ENCODE results near the gene HSPA1A.
"Not testable (repeated sequence)": the region's sequence is repeated elsewhere in the genome, so short reads cannot be mapped to it uniquely, and the experiment has no call there.

HSPA1A gene

DNA sequence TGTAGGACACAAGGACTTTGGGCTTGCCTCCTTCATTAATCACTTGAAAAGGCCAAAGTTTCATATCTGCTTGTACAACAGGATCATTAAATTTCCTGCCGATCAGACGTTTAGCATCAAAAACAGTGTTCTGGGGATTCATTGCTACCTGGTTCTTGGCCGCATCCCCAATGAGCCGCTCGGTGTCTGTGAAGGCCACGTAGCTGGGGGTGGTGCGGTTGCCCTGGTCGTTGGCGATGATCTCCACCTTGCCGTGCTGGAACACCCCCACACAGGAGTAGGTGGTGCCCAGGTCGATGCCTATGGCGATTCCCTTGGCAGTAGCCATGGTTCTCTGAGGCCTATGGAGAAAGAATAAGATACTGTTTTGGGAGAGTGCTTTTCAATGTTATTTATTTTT, 3.7 kb upstream of the HSPA1A start:
- DNase-seq: no peak

DNA sequence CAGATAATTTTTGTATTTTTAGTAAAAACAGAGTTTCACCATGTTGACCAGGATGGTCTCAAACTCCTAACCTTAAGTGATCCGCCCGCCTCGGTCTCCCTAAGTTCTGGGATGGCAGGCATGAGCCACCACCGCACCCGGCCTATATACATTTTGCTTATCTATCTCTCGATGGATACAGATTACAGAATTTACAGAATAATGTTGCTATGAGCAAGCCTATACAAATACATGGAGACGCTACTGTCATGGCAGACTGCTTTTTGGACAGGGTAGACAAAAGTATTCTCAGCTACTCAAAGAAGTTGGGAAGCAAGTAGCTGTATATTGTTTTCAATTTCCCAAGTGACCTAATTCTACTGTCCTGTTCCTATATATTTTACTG, 1.9 kb upstream of the HSPA1A start:
- no peak for DNase-seq

DNA sequence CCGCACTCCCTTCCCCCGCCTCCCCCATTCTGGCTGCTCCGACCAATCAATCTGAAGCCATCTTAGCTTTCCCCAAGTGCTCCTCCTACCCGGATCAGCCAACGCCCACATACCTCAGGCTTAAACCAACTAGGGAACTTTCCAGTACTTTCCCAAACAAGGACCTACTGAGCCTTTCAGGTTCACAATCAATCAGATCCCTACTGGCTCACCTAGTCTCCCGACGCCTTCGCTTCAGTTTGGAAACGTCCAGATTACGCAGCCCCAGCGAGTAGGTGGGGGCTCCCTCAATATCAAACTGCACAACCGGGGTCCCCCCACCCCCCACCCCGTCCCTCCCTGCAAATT, 692 bp upstream of the HSPA1A start:
- DNase-seq: peak; percentile 54

DNA sequence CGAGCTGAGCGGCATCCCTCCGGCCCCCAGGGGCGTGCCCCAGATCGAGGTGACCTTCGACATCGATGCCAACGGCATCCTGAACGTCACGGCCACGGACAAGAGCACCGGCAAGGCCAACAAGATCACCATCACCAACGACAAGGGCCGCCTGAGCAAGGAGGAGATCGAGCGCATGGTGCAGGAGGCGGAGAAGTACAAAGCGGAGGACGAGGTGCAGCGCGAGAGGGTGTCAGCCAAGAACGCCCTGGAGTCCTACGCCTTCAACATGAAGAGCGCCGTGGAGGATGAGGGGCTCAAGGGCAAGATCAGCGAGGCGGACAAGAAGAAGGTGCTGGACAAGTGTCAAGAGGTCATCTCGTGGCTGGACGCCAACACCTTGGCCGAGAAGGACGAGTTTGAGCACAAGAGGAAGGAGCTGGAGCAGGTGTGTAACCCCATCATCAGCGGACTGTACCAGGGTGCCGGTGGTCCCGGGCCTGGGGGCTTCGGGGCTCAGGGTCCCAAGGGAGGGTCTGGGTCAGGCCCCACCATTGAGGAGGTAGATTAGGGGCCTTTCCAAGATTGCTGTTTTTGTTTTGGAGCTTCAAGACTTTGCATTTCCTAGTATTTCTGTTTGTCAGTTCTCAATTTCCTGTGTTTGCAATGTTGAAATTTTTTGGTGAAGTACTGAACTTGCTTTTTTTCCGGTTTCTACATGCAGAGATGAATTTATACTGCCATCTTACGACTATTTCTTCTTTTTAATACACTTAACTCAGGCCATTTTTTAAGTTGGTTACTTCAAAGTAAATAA, 2.0 kb downstream of the HSPA1A start:
- not testable (repeated sequence) for DNase-seq

DNA sequence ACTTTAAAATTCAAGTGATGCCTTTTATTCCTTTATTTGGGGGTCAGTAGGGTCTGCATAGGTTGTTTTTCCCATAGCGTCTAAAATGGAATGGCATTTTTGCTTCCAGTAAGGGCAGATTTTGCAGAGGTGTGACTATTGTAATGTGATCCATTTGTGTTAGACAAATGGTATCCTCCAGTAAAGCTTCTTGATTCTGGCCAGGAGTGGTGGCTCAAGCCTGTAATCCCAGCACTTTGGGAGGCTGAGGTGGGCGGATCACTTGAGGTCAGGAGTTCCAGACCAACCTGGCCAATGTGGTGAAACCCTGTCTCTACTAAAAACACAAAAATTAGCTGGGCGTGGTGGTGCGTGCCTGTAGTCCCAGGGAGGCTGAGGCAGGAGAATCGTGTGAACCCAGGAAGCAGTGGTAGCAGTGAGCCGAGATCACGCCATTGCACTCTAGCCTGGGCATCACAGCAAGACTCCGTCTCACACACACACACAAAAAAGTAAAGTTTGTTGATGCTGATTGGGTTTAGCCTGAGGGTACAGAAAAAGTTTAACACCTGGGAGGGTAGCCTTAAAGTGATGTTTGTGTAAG, 2.7 kb downstream of the HSPA1A start:
- not testable (repeated sequence) for DNase-seq

DNA sequence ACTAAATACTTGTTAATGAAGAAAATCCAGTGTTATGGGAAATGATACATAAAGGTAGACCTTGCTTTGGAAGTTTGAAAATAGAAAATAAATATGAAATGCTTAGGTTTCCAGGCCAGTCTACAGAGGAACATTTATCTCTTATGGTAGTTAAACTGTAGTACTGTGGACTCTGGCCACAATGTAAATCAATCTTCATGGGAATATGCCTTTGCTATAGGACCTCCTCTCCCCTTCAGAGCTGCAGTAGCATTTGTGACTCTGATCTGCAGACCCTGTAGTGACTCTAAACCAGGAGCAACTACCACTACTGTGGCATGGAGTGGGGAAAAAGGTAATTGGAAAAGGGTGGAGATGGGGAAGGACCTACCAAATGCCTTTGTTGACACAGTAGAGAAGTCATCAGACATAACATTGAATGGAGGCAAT, 4.5 kb downstream of the HSPA1A start:
- no peak for DNase-seq

DNA sequence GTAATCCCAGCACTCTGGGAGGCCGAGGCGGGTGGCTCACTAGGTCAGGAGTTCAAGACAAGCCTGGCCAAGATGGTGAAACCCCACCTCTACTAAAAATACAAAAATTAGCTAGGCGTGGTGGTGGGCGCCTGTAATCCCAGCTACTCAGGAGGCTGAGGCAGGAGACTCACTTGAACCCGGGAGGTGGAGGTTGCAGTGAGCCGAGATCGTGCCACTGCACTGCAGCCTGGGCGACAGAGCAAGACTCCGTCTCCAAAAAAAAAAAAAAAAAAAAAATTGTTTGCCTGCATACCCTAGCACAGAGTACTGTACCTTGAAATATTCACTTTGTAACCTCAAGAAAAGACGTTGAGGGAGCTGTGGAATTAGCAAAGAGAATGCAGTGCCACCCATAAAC, 5.1 kb downstream of the HSPA1A start:
- not testable (repeated sequence) for DNase-seq

DNA sequence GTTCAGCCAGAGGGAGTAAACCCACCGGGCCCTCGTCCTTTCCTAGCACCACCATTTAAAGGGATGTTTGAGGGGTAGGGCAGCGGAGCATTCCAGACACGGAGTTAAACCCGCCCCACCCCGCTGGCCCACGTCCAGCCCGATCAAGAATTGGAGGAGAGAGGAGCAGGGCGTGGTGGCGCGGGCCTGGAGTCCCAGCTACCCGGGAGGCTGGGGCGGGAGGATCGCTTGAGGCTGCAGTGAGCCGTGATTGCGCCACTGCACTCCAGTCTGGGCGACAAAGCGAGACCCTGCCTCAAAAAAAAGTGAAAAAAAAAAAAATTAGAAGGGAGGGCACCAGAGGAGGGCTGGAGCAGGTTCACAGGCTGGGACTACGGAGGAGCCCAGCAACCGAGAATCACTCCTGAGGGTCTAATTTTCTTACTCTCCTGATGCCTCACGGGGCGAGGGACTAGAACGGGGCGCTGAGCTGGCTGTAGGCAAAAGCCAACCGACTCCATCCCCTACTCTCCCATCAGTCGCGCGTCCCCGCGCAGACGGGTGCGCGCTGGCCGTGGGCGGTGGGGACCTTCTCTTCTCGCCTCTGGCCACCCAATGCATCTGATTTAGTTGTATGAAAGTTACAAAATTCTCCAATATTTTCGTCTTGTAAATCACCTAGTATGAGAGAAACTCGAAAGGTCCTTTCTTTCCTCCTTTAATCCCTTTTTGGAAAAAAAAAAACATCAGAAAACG, 6.1 kb downstream of the HSPA1A start:
- DNase-seq: peak; percentile 30

DNA sequence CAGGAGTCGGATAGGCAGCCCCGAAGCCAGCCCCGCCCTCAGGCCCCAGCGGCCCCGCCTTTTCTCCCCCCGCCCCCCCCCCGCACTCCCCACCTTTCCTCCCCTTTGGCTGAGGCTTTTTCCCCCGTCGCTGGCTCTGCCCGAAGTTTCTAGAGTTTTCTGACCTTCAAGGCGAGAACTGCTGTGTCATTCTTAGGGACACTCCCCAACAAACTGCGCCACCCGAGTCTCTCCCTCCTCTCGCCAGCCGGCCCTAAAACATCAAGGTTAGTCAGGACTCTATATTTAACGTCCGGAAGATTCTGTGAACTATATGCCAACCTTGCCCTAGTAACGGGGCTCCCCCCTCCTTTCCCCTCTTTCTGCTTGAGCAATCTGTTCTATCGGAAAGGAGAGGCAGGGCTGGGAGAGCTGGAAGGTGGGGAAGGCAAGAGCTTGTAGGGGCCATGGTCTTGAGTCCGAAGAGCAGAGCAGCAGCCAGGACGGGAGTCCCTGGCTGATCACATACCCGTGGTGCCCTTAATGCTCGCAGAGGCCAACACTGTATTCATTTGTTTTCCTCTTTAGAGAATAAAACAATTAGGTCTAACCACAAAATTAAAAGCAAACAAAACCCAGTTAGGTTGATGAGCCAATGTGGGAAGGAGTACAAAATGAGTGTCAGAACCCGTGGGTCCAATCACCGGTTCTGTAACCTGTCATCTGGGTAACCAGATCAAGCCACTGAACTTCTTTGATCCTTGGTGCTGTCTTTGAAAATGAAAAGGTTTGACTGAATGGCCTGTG, 6.9 kb downstream of the HSPA1A start:
- peak; percentile 45 for DNase-seq

DNA sequence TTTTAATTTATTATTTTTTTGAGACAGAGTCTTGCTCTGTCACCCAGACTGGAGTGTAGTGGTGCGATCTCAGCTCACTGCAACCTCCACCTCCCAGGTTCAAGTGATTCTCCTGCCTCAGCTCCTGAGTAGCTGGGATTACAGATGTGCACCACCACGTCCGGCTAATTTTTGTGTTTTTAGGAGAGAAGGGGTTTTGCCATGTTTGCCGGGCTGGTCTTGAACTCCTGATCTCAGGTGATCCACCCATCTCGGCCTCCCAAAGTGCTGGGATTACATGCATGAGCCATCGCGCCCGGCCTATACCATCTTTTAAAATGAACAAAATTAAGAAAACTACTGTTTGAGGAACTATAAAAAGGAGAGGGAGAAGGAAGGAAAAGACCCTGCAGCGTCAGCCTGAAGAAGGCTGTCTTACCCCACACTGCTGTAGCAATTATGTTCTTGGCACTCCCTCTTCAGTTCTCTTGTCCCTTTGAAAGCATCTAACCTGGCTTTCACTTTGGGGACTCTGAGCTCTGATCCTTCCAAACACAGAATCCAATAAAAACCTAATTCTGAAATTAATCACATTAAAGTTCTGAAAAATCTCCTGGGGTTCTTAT, 8.4 kb downstream of the HSPA1A start:
- DNase-seq: not testable (repeated sequence)

DNA sequence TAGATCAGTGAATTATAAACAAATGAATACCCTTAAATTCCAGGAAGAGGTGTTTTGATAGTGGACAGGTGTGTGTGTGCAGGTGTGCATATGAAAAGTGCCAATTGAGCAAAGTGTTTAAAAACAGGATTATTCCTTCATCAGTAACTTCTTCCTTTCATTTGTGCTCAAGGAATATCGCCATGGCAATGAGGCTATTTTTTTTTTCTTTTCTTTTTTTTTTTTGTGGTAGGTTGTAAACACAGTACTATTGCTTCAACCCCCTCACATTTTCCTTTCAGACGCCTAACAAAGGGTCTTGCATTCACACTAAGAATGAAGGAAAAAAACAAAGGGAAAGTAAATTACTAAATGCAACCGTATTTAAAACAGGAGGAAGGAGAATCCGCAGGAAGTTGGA, 10.2 kb downstream of the HSPA1A start:
- no peak for DNase-seq

DNA sequence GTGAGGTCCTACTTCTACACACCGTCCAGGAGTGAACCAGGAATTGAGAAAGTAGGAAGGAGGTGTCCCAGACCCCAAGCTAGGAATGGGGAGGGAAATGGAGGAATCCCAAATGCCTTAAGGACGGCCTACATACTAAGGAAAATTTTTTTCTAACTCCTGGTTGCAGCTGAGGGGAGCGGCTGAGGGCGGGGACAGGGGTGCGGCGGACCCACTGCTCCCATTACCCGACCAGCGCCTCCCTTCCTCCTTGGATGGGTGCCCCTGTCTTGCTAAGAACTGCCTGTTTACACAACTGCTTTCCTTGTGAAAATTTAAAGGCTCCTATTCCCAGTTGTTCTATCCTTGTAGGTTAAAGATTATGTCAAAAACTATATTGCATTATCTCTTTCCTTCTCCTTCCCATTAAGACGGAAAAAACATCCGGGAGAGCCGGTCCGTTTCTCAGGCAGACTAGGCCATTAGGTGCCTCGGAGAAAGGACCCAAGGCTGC, 11.5 kb downstream of the HSPA1A start:
- DNase-seq: no peak

DNA sequence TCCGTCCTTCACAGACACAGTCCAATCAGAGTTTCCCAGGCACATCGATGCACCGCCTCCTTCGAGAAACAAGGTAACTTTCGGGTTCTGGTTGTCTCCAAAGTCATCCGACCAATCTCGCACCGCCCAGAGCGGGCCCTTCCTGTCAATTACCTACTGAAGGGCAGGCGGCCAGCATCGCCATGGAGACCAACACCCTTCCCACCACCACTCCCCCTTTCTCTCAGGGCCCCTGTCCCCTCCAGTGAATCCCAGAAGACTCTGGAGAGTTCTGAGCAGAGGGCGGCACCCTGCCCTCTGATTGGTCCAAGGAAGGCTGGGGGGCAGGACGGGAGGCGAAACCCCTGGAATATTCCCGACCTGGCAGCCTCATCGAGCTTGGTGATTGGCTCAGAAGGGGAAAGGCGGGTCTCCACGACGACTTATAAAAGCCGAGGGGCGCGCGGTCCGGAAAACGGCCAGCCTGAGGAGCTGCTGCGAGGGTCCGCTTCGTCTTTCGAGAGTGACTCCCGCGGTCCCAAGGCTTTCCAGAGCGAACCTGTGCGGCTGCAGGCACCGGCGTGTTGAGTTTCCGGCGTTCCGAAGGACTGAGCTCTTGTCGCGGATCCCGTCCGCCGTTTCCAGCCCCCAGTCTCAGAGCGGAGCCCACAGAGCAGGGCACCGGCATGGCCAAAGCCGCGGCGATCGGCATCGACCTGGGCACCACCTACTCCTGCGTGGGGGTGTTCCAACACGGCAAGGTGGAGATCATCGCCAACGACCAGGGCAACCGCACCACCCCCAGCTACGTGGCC, 12.1 kb downstream of the HSPA1A start, which contains the start of gene HSPA1B:
Gene HSPA1B, plus strand, starts transcription at position 453 of the 794 bp plus-strand sequence. Its CDS starts 213 bp downstream, at position 666.
- peak; percentile 74 for DNase-seq

DNA sequence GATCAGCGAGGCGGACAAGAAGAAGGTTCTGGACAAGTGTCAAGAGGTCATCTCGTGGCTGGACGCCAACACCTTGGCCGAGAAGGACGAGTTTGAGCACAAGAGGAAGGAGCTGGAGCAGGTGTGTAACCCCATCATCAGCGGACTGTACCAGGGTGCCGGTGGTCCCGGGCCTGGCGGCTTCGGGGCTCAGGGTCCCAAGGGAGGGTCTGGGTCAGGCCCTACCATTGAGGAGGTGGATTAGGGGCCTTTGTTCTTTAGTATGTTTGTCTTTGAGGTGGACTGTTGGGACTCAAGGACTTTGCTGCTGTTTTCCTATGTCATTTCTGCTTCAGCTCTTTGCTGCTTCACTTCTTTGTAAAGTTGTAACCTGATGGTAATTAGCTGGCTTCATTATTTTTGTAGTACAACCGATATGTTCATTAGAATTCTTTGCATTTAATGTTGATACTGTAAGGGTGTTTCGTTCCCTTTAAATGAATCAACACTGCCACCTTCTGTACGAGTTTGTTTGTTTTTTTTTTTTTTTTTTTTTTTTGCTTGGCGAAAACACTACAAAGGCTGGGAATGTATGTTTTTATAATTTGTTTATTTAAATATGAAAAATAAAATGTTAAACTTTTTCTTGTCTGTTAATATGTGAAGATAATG, 14.4 kb downstream of the HSPA1A start:
- no peak for DNase-seq

DNA sequence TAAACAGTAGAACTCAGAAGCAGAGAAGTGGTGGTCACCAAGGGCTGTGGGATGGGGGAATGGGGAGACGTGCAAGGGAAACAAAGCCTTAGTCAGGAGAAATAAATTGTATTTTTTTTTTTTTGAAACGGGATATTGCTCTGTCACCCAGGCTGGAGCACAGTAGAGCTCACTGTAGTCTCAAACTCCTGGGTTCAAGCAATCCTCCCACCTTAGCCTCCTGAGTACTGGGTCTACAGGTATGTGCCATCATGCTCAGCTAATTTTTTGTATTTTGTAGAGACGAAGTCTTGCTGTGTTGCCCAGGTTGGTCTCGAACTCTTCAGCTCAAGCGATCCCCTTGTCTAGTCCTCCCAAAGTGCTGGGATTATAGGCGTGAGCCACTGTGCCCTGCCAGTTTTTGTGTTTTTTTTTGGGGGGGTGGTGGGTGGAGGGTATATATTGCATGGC, 15.6 kb downstream of the HSPA1A start:
- DNase-seq: no peak

DNA sequence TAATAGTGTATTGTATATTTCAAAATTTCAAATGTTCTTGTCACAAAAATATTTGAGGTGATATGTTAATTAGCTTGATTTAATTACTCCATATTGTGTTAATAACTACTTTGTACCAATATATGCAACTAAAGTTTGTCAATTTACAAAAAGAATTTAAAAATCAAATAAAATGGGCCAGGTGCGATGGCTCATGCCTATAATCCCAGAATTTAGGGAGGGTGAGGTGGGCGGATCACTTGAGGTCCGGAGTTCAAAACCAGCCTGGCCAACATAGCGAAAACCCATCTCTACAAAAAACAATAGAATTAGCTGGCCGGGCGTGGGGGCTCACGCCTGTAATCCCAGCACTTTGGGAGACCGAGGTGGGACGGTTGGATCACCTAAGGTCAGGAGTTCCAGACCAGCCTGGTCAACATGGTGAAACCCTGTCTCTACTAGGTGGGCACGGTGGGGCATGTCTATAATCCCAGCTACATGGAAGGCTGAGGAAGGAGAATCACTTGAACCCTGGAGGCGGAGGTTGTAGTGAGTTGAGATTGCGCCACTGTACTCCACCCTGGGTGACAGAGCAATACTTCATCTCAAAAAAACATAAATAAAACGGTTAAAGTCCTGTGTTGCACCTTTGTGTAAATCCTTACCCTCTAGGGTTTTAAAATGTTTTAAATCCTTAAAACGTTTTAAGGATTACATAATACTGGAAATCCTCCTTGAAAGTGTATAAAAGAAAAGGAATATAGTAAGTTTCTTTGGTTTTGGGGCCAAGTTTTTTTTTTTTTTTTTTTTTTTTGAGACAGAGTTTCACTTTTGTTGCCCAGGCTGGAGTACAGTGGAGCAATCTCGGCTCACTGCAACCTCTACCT, 16.2 kb downstream of the HSPA1A start:
- DNase-seq: no peak

DNA sequence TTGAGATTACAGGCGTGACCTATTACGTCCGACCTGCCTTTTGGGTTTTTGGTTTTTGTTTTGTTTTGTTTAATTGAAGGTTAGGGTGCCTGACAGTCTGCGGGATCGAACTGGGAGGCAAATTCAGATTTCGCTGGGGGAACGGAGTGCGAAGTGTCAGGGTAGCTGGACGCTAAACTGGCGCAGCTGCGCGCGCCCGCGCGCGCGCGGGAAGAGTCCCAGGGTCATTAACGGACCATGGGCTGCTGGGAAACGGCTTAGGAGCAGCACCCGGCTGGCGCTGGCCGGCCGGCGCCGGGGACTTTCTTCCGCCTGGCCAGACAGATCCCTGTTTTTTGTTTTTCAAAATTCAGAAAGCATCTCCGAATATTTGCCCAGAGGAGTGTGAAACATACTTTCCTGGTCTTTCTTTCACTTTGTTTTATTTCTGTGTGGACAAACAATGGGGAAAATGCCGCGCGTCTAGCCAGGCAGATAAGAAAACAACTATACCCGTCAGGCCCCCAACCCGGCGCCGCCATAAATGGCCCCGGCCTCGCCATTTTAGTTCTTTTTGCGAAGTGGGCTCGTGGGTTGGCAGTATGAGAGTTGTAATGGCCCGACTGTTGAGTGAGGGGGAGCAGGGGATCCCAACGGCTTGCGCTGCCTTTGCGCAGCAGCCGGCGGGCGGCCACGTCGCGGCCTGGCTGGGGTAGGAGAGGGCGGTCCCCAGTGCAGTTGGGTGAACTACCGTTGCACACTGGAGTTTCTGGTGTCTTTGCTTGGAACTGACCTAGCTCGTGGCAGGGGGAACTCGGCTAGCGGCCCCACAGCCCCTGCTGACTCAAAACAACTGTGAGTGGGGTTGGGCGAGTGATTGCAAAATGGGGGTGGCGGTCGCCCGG, 19.3 kb downstream of the HSPA1A start:
- DNase-seq: peak; percentile 83

DNA sequence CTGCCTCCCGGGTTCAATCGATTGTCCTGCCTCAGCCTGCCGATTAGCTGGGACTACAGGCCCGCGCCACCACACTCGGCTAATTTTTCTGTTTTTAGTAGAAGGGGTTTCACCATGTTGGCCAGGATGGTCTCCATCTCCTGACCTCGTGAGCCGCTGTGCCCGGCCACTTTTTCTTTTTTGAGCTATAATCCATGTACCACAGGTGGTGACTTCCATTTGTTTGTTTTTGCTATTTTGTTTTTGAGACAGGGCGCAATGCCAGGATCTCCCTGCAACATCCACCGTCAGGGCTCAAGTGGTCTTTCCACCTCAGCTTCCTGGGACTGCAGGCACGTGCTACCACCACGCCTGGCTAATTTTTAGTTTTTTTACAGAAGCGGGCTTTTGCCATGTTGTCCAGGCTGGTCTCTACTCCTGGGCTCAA, 20.7 kb downstream of the HSPA1A start:
- no peak for DNase-seq
